Activated naive CD8-positive, alpha-beta T cell treated with anti-CD3 and anti-CD28 coated beads for 36 hours (primary cell): ENCODE measurements around the gene IFNAR2. TPM values are rescaled to one million over a fixed set of nuclear protein-coding genes. Genes with fewer than 3 reads are reported as not detected.

ENCODE experiments used
- DNase-seq: peaks from one replicate; pipeline ENCODE4 v3.0.0; 2021
- H3K27ac Mint-ChIP-seq: one replicate; pipeline ENCODE4 v1.8.0; 2022; ENCODE audit warnings: mild to moderate bottlenecking, moderate library complexity, mixed read lengths
- H3K27me3 Mint-ChIP-seq: one replicate; pipeline ENCODE4 v1.8.0; 2022; ENCODE audit warnings: mild to moderate bottlenecking, mixed read lengths
- H3K36me3 Mint-ChIP-seq: one replicate; pipeline ENCODE4 v1.8.0; 2021; ENCODE audit warnings: mild to moderate bottlenecking, mixed read lengths
- H3K4me1 Mint-ChIP-seq: one replicate; pipeline ENCODE4 v1.8.0; 2021; ENCODE audit warnings: mixed read lengths
- H3K4me3 Mint-ChIP-seq: one replicate; pipeline ENCODE4 v1.8.0; 2022; ENCODE audit warnings: mild to moderate bottlenecking, moderate library complexity, mixed read lengths
- H3K9me3 Mint-ChIP-seq: one replicate; pipeline ENCODE4 v1.8.0; 2022; ENCODE audit warnings: mixed read lengths
- total RNA-seq, 2 experiments: library from RNA; stranded (reverse); gene quantifications; one replicate each; pipeline ENCODE4 v1.2.3, GENCODE V29; 2021

IFNAR2 gene
- total RNA-seq, 2 experiments from 2014 or later, result 36.9 to 43.7 TPM

- H3K4me1 Mint-ChIP-seq, result peaks cover 55% of the 10 kb centered on the region
- H3K9me3 Mint-ChIP-seq, result peaks cover 3% of the 10 kb centered on the region
- no peak overlapping the region for H3K27ac Mint-ChIP-seq
- H3K4me3 Mint-ChIP-seq, result no peak overlapping the region
- H3K27me3 Mint-ChIP-seq, result no peaks in the 10 kb centered on the region
- peaks cover 44% of the 10 kb centered on the region for H3K36me3 Mint-ChIP-seq
- DNase-seq, result no peak
Measured at GRCh38 chr21:33262921-33263320, 33.2 kb downstream of the IFNAR2 start.

- Mint-ChIP-seq H3K27ac (no peak overlapping the region), H3K36me3 (peaks cover 43% of the 10 kb centered on the region), H3K4me1 (peaks cover 58% of the 10 kb centered on the region), H3K9me3 (no peaks in the 10 kb centered on the region), H3K4me3 (no peak overlapping the region), H3K27me3 (no peaks in the 10 kb centered on the region)
- DNase-seq, result no peak
Measured at GRCh38 chr21:33264561-33264960, 34.8 kb downstream of the IFNAR2 start.

GRCh38 chr21:33265664-33266049, 35.9 kb downstream of the IFNAR2 start:
- H3K36me3 Mint-ChIP-seq, result peaks cover 47% of the 10 kb centered on the region
- peak overlapping the region; percentile 89 for H3K27ac Mint-ChIP-seq
- H3K4me3 Mint-ChIP-seq, result peak overlapping the region; percentile 99
- H3K4me1 Mint-ChIP-seq, result peaks cover 52% of the 10 kb centered on the region
- no peaks in the 10 kb centered on the region for H3K9me3 Mint-ChIP-seq
- no peaks in the 10 kb centered on the region for H3K27me3 Mint-ChIP-seq
- no peak for DNase-seq

GRCh38 chr21:33266050-33266788, 36.5 kb downstream of the IFNAR2 start, which contains the start of gene IL10RB:
IL10RB (plus strand) TSS chr21:33266367; CDS start chr21:33266466, 99 bp downstream.
- H3K27me3 Mint-ChIP-seq, result no peaks in the 10 kb centered on the region
- peaks cover 51% of the 10 kb centered on the region for H3K4me1 Mint-ChIP-seq
- H3K36me3 Mint-ChIP-seq, result peaks cover 47% of the 10 kb centered on the region
- H3K4me3 Mint-ChIP-seq, result peak within 1 kb of the TSS; percentile 99
- H3K27ac Mint-ChIP-seq, result peak within 1 kb of the TSS; percentile 95
- no peaks in the 10 kb centered on the region for H3K9me3 Mint-ChIP-seq
- peak; percentile 82 for DNase-seq

GRCh38 chr21:33266789-33267135, 37.0 kb downstream of the IFNAR2 start:
- Mint-ChIP-seq H3K27me3 (no peaks in the 10 kb centered on the region), H3K27ac (peak overlapping the region; percentile 95), H3K36me3 (peaks cover 49% of the 10 kb centered on the region), H3K4me1 (peaks cover 51% of the 10 kb centered on the region), H3K9me3 (no peaks in the 10 kb centered on the region), H3K4me3 (peak overlapping the region; percentile 99)
- peak; percentile 49 for DNase-seq

GRCh38 chr21:33267250-33267649, 37.5 kb downstream of the IFNAR2 start:
- Mint-ChIP-seq H3K4me3 (peak overlapping the region; percentile 99), H3K36me3 (peaks cover 52% of the 10 kb centered on the region), H3K4me1 (peaks cover 53% of the 10 kb centered on the region), H3K27me3 (no peaks in the 10 kb centered on the region), H3K9me3 (no peaks in the 10 kb centered on the region), H3K27ac (peak overlapping the region; percentile 95)
- DNase-seq, result no peak

GRCh38 chr21:33268393-33268736, 38.6 kb downstream of the IFNAR2 start:
- no peaks in the 10 kb centered on the region for H3K27me3 Mint-ChIP-seq

GRCh38 chr21:33268737-33269441, 39.2 kb downstream of the IFNAR2 start:
- Mint-ChIP-seq H3K27ac (peak overlapping the region; percentile 55), H3K36me3 (peaks cover 56% of the 10 kb centered on the region), H3K27me3 (no peaks in the 10 kb centered on the region), H3K4me1 (peaks cover 53% of the 10 kb centered on the region), H3K9me3 (no peaks in the 10 kb centered on the region), H3K4me3 (peak overlapping the region; percentile 37)
- no peak for DNase-seq

More at GRCh38 chr21:33268393-33268736, 38.6 kb downstream of the IFNAR2 start:
- Mint-ChIP-seq H3K27ac (peak overlapping the region; percentile 55), H3K36me3 (peaks cover 55% of the 10 kb centered on the region), H3K4me1 (peaks cover 56% of the 10 kb centered on the region), H3K4me3 (peak overlapping the region; percentile 99), H3K9me3 (no peaks in the 10 kb centered on the region)
- no peak for DNase-seq

GRCh38 chr21:33270986-33271385, 41.2 kb downstream of the IFNAR2 start:
- peaks cover 56% of the 10 kb centered on the region for H3K36me3 Mint-ChIP-seq
- DNase-seq, result no peak
- H3K27me3 Mint-ChIP-seq, result no peaks in the 10 kb centered on the region
- H3K4me1 Mint-ChIP-seq, result peaks cover 40% of the 10 kb centered on the region
- H3K27ac Mint-ChIP-seq, result no peak overlapping the region
- H3K4me3 Mint-ChIP-seq, result no peak overlapping the region
- no peaks in the 10 kb centered on the region for H3K9me3 Mint-ChIP-seq

GRCh38 chr21:33273044-33273443, 43.3 kb downstream of the IFNAR2 start:
- peaks cover 27% of the 10 kb centered on the region for H3K4me1 Mint-ChIP-seq
- DNase-seq, result no peak
- H3K4me3 Mint-ChIP-seq, result no peak overlapping the region
- H3K27me3 Mint-ChIP-seq, result no peaks in the 10 kb centered on the region
- no peaks in the 10 kb centered on the region for H3K9me3 Mint-ChIP-seq
- H3K27ac Mint-ChIP-seq, result no peak overlapping the region
- H3K36me3 Mint-ChIP-seq, result peaks cover 59% of the 10 kb centered on the region

- peaks cover 54% of the 10 kb centered on the region for H3K36me3 Mint-ChIP-seq
- no peak overlapping the region for H3K27ac Mint-ChIP-seq
- no peak for DNase-seq
- no peaks in the 10 kb centered on the region for H3K27me3 Mint-ChIP-seq
- no peaks in the 10 kb centered on the region for H3K4me1 Mint-ChIP-seq
- H3K4me3 Mint-ChIP-seq, result no peak overlapping the region
- H3K9me3 Mint-ChIP-seq, result peaks cover 5% of the 10 kb centered on the region
Measured at GRCh38 chr21:33278721-33279120, 49.0 kb downstream of the IFNAR2 start.

- H3K4me1 Mint-ChIP-seq, result no peaks in the 10 kb centered on the region
- no peak overlapping the region for H3K27ac Mint-ChIP-seq
- H3K9me3 Mint-ChIP-seq, result peaks cover 5% of the 10 kb centered on the region
- DNase-seq, result no peak
- peaks cover 56% of the 10 kb centered on the region for H3K36me3 Mint-ChIP-seq
- no peaks in the 10 kb centered on the region for H3K27me3 Mint-ChIP-seq
- H3K4me3 Mint-ChIP-seq, result no peak overlapping the region
Measured at GRCh38 chr21:33279330-33279820, 49.6 kb downstream of the IFNAR2 start.

Other genes with a start within 250 kb of the IFNAR2 start
- gene OLIG2, start 204.0 kb upstream of the IFNAR2 start, total RNA-seq, result not detected
- under 1 TPM in 1 of 2 experiments, not detected in 1; 0.21 TPM for gene OLIG1, start 159.8 kb upstream of the IFNAR2 start, total RNA-seq
- gene IL10RB, start 36.4 kb downstream of the IFNAR2 start, total RNA-seq, result 10 to 100 TPM; 25.3 to 25.9 TPM
- 10 to 100 TPM; 32.3 to 34.7 TPM for gene IFNAR1, start 95.0 kb downstream of the IFNAR2 start, total RNA-seq
- 1 to 10 TPM; 5.6 to 5.7 TPM for gene IFNGR2, start 173.5 kb downstream of the IFNAR2 start, total RNA-seq